Colonic mucosa (tissue), 4 donors: ENCODE results near the gene ANO10. TPM values are rescaled to one million over a fixed set of nuclear protein-coding genes. Genes with fewer than 3 reads are reported as not detected.

Source experiments
- DNase-seq: peaks from one replicate; pipeline ENCODE4 v3.0.0-alpha.2; 2020
- H3K27ac ChIP-seq: fragments of 200-600 bp; one replicate; pipeline ENCODE4 v1.8.0; 2021
- H3K27me3 ChIP-seq: fragments of 200-600 bp; one replicate; pipeline ENCODE4 v1.8.0; 2021
- H3K36me3 ChIP-seq: fragments of 200-600 bp; one replicate; pipeline ENCODE4 v1.8.0; 2021
- H3K4me1 ChIP-seq: fragments of 200-600 bp; one replicate; pipeline ENCODE4 v1.8.0; 2021; ENCODE audit warnings: mild to moderate bottlenecking
- H3K4me3 ChIP-seq: fragments of 200-600 bp; one replicate; pipeline ENCODE4 v1.8.0; 2021
- H3K9ac ChIP-seq, 2 donors: one replicate each; pipeline ENCODE4 v1.7.0; 2013; ENCODE audit warnings: control low read depth in 2 of 2, low read depth in 2 of 2, low read length in 2 of 2
- H3K9me3 ChIP-seq: fragments of 200-600 bp; one replicate; pipeline ENCODE4 v1.8.0; 2021
- CTCF ChIP-seq: fragments of 200-600 bp; IDR thresholded peaks from one replicate; pipeline ENCODE4 v1.8.0; 2022; ENCODE audit warnings: antibody characterized with exemption, mild to moderate bottlenecking
- intact Hi-C: fragments of 100-400 bp; cut with DNase I; formaldehyde crosslinking; loops from one replicate; pipeline ENCODE4 v1.14.1; 2022
- total RNA-seq, 2 donors: library from RNA; stranded (reverse); fragmentation: NEBNext Ultra II Directional in 1 of 2; extraction: Animal tissue kit (Norgen Biotek cat#: 25700) in 1 of 2; gene quantifications; one replicate each; pipeline ENCODE4 v1.2.1, GENCODE V29; 2021
- donor health status: healthy.
- donor health status: DM: no; HTN: no; CAD: no.
- donor health status: DM: no; HTN: no; CAD: no.

Gene ANO10
- total RNA-seq, 2 donors from 2014 or later, result 53.9 to 69.0 TPM

DNA sequence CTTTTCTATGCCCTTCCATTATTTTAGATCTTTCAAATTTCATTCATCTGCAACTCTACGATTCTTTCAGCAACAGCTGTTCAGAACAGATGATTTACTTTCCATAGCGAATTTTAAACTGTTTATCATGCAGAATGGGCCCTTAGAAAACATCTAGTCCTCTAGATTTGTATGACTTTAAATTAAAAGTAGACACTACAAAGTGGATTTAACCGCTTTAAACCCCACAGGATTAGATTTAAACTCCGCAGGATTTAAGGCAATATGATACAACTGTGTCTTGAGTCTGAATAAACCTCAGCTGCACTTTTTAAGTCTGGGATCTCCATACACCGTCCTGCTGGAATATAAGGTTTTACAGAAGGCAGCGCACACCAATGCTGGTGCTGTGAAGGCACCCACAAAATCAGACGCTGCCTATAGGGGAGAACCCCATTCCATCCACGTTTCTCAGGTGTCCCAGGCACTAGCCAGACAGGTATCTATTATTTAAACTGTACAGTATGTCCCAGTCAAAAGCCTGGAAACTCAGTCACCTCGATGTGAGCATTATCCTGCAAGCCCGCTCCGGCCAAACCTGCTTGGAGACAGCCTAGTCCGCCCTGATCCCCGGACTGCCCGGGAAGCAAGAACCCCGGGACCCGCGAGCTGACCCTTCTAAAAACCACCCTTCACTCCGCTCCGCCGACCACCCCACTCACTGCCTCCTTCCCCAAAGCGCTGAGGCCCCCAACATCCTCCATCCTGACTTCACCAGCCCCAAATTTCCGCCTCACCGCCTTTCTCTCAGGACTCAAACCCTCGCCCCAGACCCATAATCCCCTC, 768 bp downstream of the ANO10 start:
- Histone ChIP-seq H3K36me3 (no peaks in the 10 kb centered on the region), H3K27ac (peak overlapping the region; percentile 75), H3K27me3 (no peaks in the 10 kb centered on the region), H3K9ac (peak overlapping the region; percentile 81 to 91), H3K4me3 (peak overlapping the region; percentile 82), H3K4me1 (peaks cover 4% of the 10 kb centered on the region), H3K9me3 (no peaks in the 10 kb centered on the region)
- no peak for TF ChIP-seq CTCF
- DNase-seq, result peak; percentile 64
- intact Hi-C loops, result no loop called here

- Histone ChIP-seq H3K27me3 (no peaks in the 10 kb centered on the region), H3K27ac (no peak overlapping the region), H3K9me3 (no peaks in the 10 kb centered on the region), H3K9ac (no peak overlapping the region), H3K36me3 (no peaks in the 10 kb centered on the region), H3K4me1 (peaks cover 4% of the 10 kb centered on the region), H3K4me3 (no peak overlapping the region)
- no peak for DNase-seq
- no peak for TF ChIP-seq CTCF
- intact Hi-C loops, result no loop called here
Measured at GRCh38 chr3:43619588-43619987, 2.2 kb downstream of the ANO10 start.

DNA sequence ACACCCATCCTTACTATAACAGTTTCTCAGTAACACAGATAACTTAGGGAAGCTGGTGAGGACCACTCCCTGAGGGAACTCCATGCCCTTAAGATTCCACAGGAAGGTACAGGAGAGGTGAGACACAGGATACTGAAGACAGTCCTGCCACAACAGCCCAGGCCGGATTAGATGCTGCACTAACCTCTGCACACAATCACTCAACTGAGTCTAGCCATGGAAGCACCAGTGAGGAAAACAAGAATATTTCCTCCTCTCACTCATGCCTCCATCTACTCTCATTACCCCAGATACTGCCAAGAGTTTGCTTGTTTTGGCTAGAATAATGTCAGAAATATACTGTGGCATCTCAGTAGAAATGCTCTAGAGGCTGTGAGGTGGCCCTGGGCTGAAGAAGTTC, 3.7 kb downstream of the ANO10 start:
- no peak overlapping the region for H3K9ac ChIP-seq
- TF ChIP-seq CTCF, result no peak
- H3K27ac ChIP-seq, result no peak overlapping the region
- H3K4me3 ChIP-seq, result no peak overlapping the region
- no peaks in the 10 kb centered on the region for H3K9me3 ChIP-seq
- no peaks in the 10 kb centered on the region for H3K36me3 ChIP-seq
- H3K27me3 ChIP-seq, result no peaks in the 10 kb centered on the region
- peaks cover 4% of the 10 kb centered on the region for H3K4me1 ChIP-seq
- DNase-seq, result no peak
- intact Hi-C loops, result no loop called here

GRCh38 chr3:43616034-43616433, 5.8 kb downstream of the ANO10 start:
- Histone ChIP-seq H3K9me3 (no peaks in the 10 kb centered on the region), H3K4me3 (no peak overlapping the region), H3K36me3 (no peaks in the 10 kb centered on the region), H3K27me3 (no peaks in the 10 kb centered on the region), H3K9ac (no peak overlapping the region), H3K27ac (no peak overlapping the region), H3K4me1 (no peaks in the 10 kb centered on the region)
- intact Hi-C loops, result no loop called here
- no peak for DNase-seq
- no peak for TF ChIP-seq CTCF

- H3K4me1 ChIP-seq, result no peaks in the 10 kb centered on the region
- DNase-seq, result no peak
Measured at GRCh38 chr3:43615133-43615532, 6.7 kb downstream of the ANO10 start.

More at GRCh38 chr3:43615133-43615532, 6.7 kb downstream of the ANO10 start:
- no peaks in the 10 kb centered on the region for H3K36me3 ChIP-seq
- H3K9me3 ChIP-seq, result no peaks in the 10 kb centered on the region
- H3K4me3 ChIP-seq, result no peak overlapping the region
- intact Hi-C loops, result no loop called here
- H3K9ac ChIP-seq, result no peak overlapping the region
- H3K27ac ChIP-seq, result no peak overlapping the region
- TF ChIP-seq CTCF, result no peak
- H3K27me3 ChIP-seq, result no peaks in the 10 kb centered on the region
